Measurements from ENCODE around the gene C4orf54.

The C4orf54 gene

GRCh38 chr4:99657798-99658197, at the start of gene C4orf54:
Gene C4orf54, minus strand, starts transcription at chr4:99657828. Its CDS starts 3,180 bp downstream, at chr4:99654648.
- DNase-seq (ENCODE audit: low spot score): no peak

- no peak for DNase-seq (ENCODE audit: low spot score)
Observed at GRCh38 chr4:99705891-99706290, 48.3 kb upstream of the C4orf54 start.

- no peak for DNase-seq (ENCODE audit: low spot score)
Observed at GRCh38 chr4:99696801-99697200, 39.2 kb upstream of the C4orf54 start.

GRCh38 chr4:99693140-99693539, 35.5 kb upstream of the C4orf54 start:
- no peak for DNase-seq (ENCODE audit: low spot score)

GRCh38 chr4:99690990-99691389, 33.4 kb upstream of the C4orf54 start:
- no peak for DNase-seq (ENCODE audit: low spot score)

GRCh38 chr4:99690472-99690871, 32.8 kb upstream of the C4orf54 start:
- DNase-seq (ENCODE audit: low spot score): no peak

GRCh38 chr4:99687120-99687519, 29.5 kb upstream of the C4orf54 start:
- no peak for DNase-seq (ENCODE audit: low spot score)

- no peak for DNase-seq (ENCODE audit: low spot score)
Observed at GRCh38 chr4:99685234-99685633, 27.6 kb upstream of the C4orf54 start.

- no peak for DNase-seq (ENCODE audit: low spot score)
Observed at GRCh38 chr4:99683895-99684294, 26.3 kb upstream of the C4orf54 start.

- DNase-seq (ENCODE audit: low spot score): no peak
Observed at GRCh38 chr4:99679976-99680375, 22.3 kb upstream of the C4orf54 start.

GRCh38 chr4:99679204-99679603, 21.6 kb upstream of the C4orf54 start:
- no peak for DNase-seq (ENCODE audit: low spot score)

GRCh38 chr4:99677161-99677560, 19.5 kb upstream of the C4orf54 start:
- no peak for DNase-seq (ENCODE audit: low spot score)

- no peak for DNase-seq (ENCODE audit: low spot score)
Observed at GRCh38 chr4:99670409-99671073, 12.9 kb upstream of the C4orf54 start.

GRCh38 chr4:99669084-99669483, 11.5 kb upstream of the C4orf54 start:
- DNase-seq (ENCODE audit: low spot score): no peak

- no peak for DNase-seq (ENCODE audit: low spot score)
Observed at GRCh38 chr4:99668472-99668871, 10.8 kb upstream of the C4orf54 start.

GRCh38 chr4:99665983-99666382, 8.4 kb upstream of the C4orf54 start:
- no peak for DNase-seq (ENCODE audit: low spot score)

- DNase-seq (ENCODE audit: low spot score): no peak
Observed at GRCh38 chr4:99664716-99665115, 7.1 kb upstream of the C4orf54 start.

- DNase-seq (ENCODE audit: low spot score): no peak
Observed at GRCh38 chr4:99661907-99662306, 4.3 kb upstream of the C4orf54 start.

- DNase-seq (ENCODE audit: low spot score): no peak
Observed at GRCh38 chr4:99658666-99659065, 1.0 kb upstream of the C4orf54 start.

- no peak for DNase-seq (ENCODE audit: low spot score)
Observed at GRCh38 chr4:99655308-99656081, 2.1 kb downstream of the C4orf54 start.

GRCh38 chr4:99654361-99654761, 3.3 kb downstream of the C4orf54 start:
- DNase-seq (ENCODE audit: low spot score): no peak

GRCh38 chr4:99653916-99654315, 3.7 kb downstream of the C4orf54 start:
- no peak for DNase-seq (ENCODE audit: low spot score)

- DNase-seq (ENCODE audit: low spot score): no peak
Observed at GRCh38 chr4:99652596-99653436, 4.8 kb downstream of the C4orf54 start.

Measured in germinal center (tissue), 1 donor.